Ascending aorta (tissue), 2 donors: Measurements from ENCODE around the gene TVP23B. TPM values are rescaled to one million over a fixed set of nuclear protein-coding genes. Genes with fewer than 3 reads are reported as not detected.

ENCODE experiments used
- DNase-seq, 2 donors: peaks; one replicate each; pipeline ENCODE4 v3.0.0-alpha.2; 2019; ENCODE audit warnings: low spot score in 2 of 2
- H3K27ac ChIP-seq, 2 donors: fragments of 200-600 bp; sonication (generic); one replicate each; pipeline ENCODE4 v1.5.1; 2016 to 2017; ENCODE audit warnings: mild to moderate bottlenecking in 1 of 2
- H3K27me3 ChIP-seq: fragments of 200-600 bp; sonication (generic); one replicate; pipeline ENCODE4 v1.5.1; 2017
- H3K36me3 ChIP-seq, 2 donors: fragments of 200-600 bp; sonication (generic); one replicate each; pipeline ENCODE4 v1.5.1; 2016
- H3K4me1 ChIP-seq, 2 donors: fragments of 200-600 bp; sonication (generic); one replicate each; pipeline ENCODE4 v1.5.1; 2016 to 2017; ENCODE audit warnings: mild to moderate bottlenecking in 1 of 2
- H3K4me3 ChIP-seq, 2 donors: fragments of 200-600 bp; sonication (generic); one replicate each; pipeline ENCODE4 v1.5.1; 2016 to 2017; ENCODE audit warnings: mild to moderate bottlenecking in 1 of 2
- H3K9me3 ChIP-seq, 2 donors: fragments of 200-600 bp; sonication (generic); one replicate each; pipeline ENCODE4 v1.5.1; 2016
- intact Hi-C: fragments of 100-400 bp; cut with DNase I; formaldehyde crosslinking; loops from one replicate; pipeline ENCODE4 v1.15.1; 2023
- total RNA-seq: library from RNA; depleted of rRNA; stranded (reverse); fragments of >200 nt; gene quantifications from one replicate; pipeline ENCODE4 v1.1.0, GENCODE V29; 2016
- TF ChIP-seq, protein P1 (sequence below), 3 experiments: fragments of 200-600 bp in 2 of 3; fragments of 450-650 bp in 1 of 3; sonication (generic) in 2 of 3; IDR thresholded peaks; one replicate each; pipeline ENCODE4 v1.5.1; 2016 to 2019; ENCODE audit warnings: antibody characterized with exemption in 3 of 3, mild to moderate bottlenecking in 1 of 3, moderate library complexity in 1 of 3

TVP23B gene
- total RNA-seq, 1 donor from 2014 or later: 17.1 TPM

DNA sequence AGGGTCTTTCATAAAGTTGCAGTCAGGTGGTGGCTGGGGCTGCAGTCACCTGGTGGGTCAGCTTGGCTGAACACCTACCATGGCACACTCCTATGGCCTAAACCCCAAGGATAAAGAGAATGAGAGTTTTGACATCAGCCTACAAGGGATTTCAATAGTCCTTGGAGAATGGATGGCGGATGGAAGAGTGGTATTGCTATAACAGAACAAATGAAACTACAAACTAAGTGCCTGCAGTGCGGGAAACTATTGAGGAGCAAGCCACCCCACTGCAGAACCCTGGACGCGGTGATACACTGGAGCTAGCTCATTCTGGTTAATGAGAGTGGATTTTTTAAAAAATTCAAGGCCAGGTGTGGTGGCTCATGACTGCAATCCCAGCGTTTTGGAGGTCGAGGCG lies 74.0 kb downstream of the TVP23B start:
- intact Hi-C loops: loop anchor here (5.0 kb wide), 1 partner anchor 147 kb away; the partner anchor contains the start of gene FAM83G
- TF ChIP-seq, protein P1, sequence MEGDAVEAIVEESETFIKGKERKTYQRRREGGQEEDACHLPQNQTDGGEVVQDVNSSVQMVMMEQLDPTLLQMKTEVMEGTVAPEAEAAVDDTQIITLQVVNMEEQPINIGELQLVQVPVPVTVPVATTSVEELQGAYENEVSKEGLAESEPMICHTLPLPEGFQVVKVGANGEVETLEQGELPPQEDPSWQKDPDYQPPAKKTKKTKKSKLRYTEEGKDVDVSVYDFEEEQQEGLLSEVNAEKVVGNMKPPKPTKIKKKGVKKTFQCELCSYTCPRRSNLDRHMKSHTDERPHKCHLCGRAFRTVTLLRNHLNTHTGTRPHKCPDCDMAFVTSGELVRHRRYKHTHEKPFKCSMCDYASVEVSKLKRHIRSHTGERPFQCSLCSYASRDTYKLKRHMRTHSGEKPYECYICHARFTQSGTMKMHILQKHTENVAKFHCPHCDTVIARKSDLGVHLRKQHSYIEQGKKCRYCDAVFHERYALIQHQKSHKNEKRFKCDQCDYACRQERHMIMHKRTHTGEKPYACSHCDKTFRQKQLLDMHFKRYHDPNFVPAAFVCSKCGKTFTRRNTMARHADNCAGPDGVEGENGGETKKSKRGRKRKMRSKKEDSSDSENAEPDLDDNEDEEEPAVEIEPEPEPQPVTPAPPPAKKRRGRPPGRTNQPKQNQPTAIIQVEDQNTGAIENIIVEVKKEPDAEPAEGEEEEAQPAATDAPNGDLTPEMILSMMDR (IDR thresholded peaks at IDR 0.05): no peak
- H3K9me3 ChIP-seq: no peaks in the 10 kb centered on the region
- H3K36me3 ChIP-seq: no peaks in the 10 kb centered on the region
- peak overlapping the region in 1 of 2 donors; percentile 86 for H3K4me3 ChIP-seq
- H3K4me1 ChIP-seq: peaks cover 0 to 11% of the 10 kb centered on the region in 2 donors
- H3K27ac ChIP-seq: no peak overlapping the region
- DNase-seq: peak in 1 of 2 donors; percentile 31
- no peaks in the 10 kb centered on the region for H3K27me3 ChIP-seq

DNA sequence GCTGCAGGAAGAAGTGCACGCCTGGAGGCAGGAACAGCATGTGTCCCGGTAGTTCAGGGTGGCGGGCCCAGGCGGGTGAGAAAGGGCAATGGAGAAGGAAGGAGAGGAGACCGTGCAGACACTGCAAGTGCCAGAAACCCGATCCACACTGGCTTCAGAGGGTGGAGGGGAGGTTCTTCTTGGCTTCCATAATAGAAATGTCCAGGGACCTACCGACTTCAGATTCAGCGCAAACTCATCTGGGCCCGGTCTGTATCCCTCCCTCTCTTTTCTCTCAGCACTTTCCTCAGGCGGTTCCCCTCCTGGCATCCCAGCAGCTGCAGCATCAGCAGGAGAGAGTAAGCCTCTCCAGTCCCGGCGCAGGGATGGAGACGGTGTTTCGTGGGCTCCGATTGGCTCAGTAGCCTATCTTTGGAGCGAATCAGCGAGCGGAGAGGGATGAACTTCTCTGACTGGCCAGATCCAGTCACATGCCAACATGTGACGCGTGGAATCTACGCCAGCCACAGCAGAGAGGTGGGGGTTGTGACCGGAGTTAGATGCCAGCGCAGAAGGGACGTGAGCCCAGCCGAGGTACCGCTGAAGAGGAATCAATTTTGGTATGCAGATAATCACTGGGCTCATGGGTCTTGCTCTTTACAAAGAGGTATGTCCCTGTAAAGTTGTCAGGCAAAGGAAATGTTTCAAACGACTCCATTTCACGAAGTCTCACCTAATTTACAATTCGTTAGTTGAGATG lies 75.0 kb downstream of the TVP23B start:
- peak; percentile 83 to 96 for DNase-seq
- peak overlapping the region; percentile 62 to 86 for H3K4me3 ChIP-seq
- H3K27ac ChIP-seq: peak overlapping the region; percentile 73 to 94
- no peaks in the 10 kb centered on the region for H3K27me3 ChIP-seq
- peaks cover 0 to 11% of the 10 kb centered on the region in 2 donors for H3K4me1 ChIP-seq
- no peaks in the 10 kb centered on the region for H3K9me3 ChIP-seq
- TF ChIP-seq, protein P1 (IDR thresholded peaks at IDR 0.05): no peak
- no peaks in the 10 kb centered on the region for H3K36me3 ChIP-seq
- intact Hi-C loops: loop anchor here (5.0 kb wide), 1 partner anchor 146 kb away; the partner anchor contains the start of gene FAM83G

Other genes starting within 250 kb of the TVP23B start
- gene TBC1D28, start 136.8 kb upstream of the TVP23B start, total RNA-seq: not detected
- gene FOXO3B, start 98.9 kb upstream of the TVP23B start, total RNA-seq: 2.0 TPM
- gene FBXW10, start 37.1 kb upstream of the TVP23B start, total RNA-seq: not detected
- gene PRPSAP2, start 76.9 kb downstream of the TVP23B start, total RNA-seq: 3.4 TPM
- not detected for gene SLC5A10, start 171.0 kb downstream of the TVP23B start, total RNA-seq
- gene FAM83G, start 223.6 kb downstream of the TVP23B start, total RNA-seq: 11.2 TPM